HepG2 (cell line): ENCODE data around the gene TRA2B. TPM values are rescaled to one million over a fixed set of nuclear protein-coding genes. Genes with fewer than 3 reads are reported as not detected.
A peak's percentile ranks its signal among the peaks of the same experiment; 100 is the strongest.

Experiments used
- ARNT2 ChIP-seq: sonication (generic); formaldehyde crosslinking; IDR thresholded peaks from 2 replicates; pipeline ENCODE4 v1.8.0; 2022; ENCODE audit warnings: mild to moderate bottlenecking, low read depth, missing genetic modification reagents, moderate library complexity
- ATAD3A ChIP-seq: sonication (generic); formaldehyde crosslinking; IDR thresholded peaks from 2 replicates; pipeline ENCODE4 v1.4.0; 2020; ENCODE audit warnings: missing genetic modification reagents
- ATF7 ChIP-seq, 2 experiments: fragments of 450-650 bp in 1 of 2; sonication (generic) in 1 of 2; formaldehyde crosslinking in 1 of 2; IDR thresholded peaks; 2 replicates each; pipeline versions ENCODE4 v1.4.0 to v1.6.1; 2016 to 2020; ENCODE audit warnings: antibody characterized with exemption in 1 of 2, mild to moderate bottlenecking in 1 of 2, missing genetic modification reagents in 1 of 2
- CREM ChIP-seq, 2 experiments: sonication (generic) in 1 of 2; formaldehyde crosslinking in 1 of 2; IDR thresholded peaks; 2 replicates each; pipeline versions ENCODE4 v1.4.0 to v1.6.1; 2016 to 2020; ENCODE audit warnings: antibody characterized with exemption in 1 of 2, mild to moderate bottlenecking in 1 of 2, missing genetic modification reagents in 1 of 2
- CSRNP1 ChIP-seq: sonication (generic); formaldehyde crosslinking; IDR thresholded peaks from 2 replicates; pipeline ENCODE4 v1.8.1; 2023; ENCODE audit warnings: mild to moderate bottlenecking, missing genetic modification reagents
- FOXA3 ChIP-seq: IDR thresholded peaks from 2 replicates; pipeline ENCODE4 v1.6.1; 2016; ENCODE audit warnings: missing genetic modification reagents, missing compliant biosample characterization
- HDAC2 ChIP-seq: sonication (generic); formaldehyde crosslinking; IDR thresholded peaks from 2 replicates; pipeline ENCODE4 v1.4.0; 2020; ENCODE audit warnings: missing genetic modification reagents
- HIC2 ChIP-seq: sonication (generic); formaldehyde crosslinking; IDR thresholded peaks from 2 replicates; pipeline ENCODE4 v1.9.0; 2022; ENCODE audit warnings: low read depth, missing genetic modification reagents
- HOXA9 ChIP-seq: sonication (generic); formaldehyde crosslinking; IDR thresholded peaks from 2 replicates; pipeline ENCODE4 v1.8.1; 2022; ENCODE audit warnings: missing genetic modification reagents, mild to moderate bottlenecking, moderate library complexity, borderline replicate concordance
- ISL2 ChIP-seq: sonication (generic); formaldehyde crosslinking; IDR thresholded peaks from 2 replicates; pipeline ENCODE4 v1.5.0; 2020; ENCODE audit warnings: missing genetic modification reagents
- JDP2 ChIP-seq: sonication (generic); formaldehyde crosslinking; IDR thresholded peaks from 2 replicates; pipeline ENCODE4 v1.8.1; 2022; ENCODE audit warnings: missing genetic modification reagents, borderline replicate concordance
- REL ChIP-seq: sonication (generic); formaldehyde crosslinking; conservative IDR thresholded peaks from 2 replicates; pipeline ENCODE4 v1.8.0; 2022; ENCODE audit warnings: mild to moderate bottlenecking, missing genetic modification reagents, moderate library complexity
- SRSF1 ChIP-seq: fragments of 200-400 bp; formaldehyde crosslinking; optimal IDR thresholded peaks from 2 replicates; pipeline ENCODE3; 2017; ENCODE audit warnings: mild to moderate bottlenecking, low read depth, low read length, moderate library complexity
- TAF15 ChIP-seq: fragments of 200-400 bp; formaldehyde crosslinking; IDR thresholded peaks from one replicate; pipeline ENCODE4 v1.6.1; 2018; ENCODE audit warnings: mild to moderate bottlenecking, low read depth, low read length; ENCODE audit not compliant: poor library complexity, severe bottlenecking
- ZBTB3 ChIP-seq: sonication (generic); formaldehyde crosslinking; IDR thresholded peaks from 2 replicates; pipeline ENCODE4 v1.4.0; 2020; ENCODE audit warnings: low read depth, mild to moderate bottlenecking, moderate library complexity, missing genetic modification reagents, borderline replicate concordance
- ZNF431 ChIP-seq: sonication (generic); formaldehyde crosslinking; IDR thresholded peaks from 2 replicates; pipeline ENCODE4 v1.9.0; 2022; ENCODE audit warnings: missing genetic modification reagents, low read depth, mild to moderate bottlenecking, borderline replicate concordance
- ZNF580 ChIP-seq: IDR thresholded peaks from 2 replicates; pipeline ENCODE4 v1.6.1; 2016; ENCODE audit warnings: low read depth, borderline replicate concordance
- ZNF619 ChIP-seq: sonication (generic); formaldehyde crosslinking; IDR thresholded peaks from 2 replicates; pipeline ENCODE4 v1.4.0; 2020; ENCODE audit warnings: mild to moderate bottlenecking, missing genetic modification reagents
- ZNF878 ChIP-seq: sonication (generic); formaldehyde crosslinking; IDR thresholded peaks from 2 replicates; pipeline ENCODE4 v1.8.1; 2023; ENCODE audit warnings: mild to moderate bottlenecking, missing genetic modification reagents, moderate library complexity
- polyA plus RNA-seq, 8 experiments: library from polyadenylated mRNA; depleted of rRNA in 3 of 8; stranded (reverse) in 7 of 8; unstranded in 1 of 8; fragments of >200 nt; fragmentation: Illumina TruSeq in 4 of 8; extraction: Trizol in 4 of 8; gene quantifications; 2 replicates each; pipeline versions ENCODE4 v1.2.1 to v1.2.3, GENCODE V29; 2011 to 2016; ENCODE audit warnings: low read depth in 4 of 8, missing spikeins in 1 of 8, mixed read lengths in 1 of 8; ENCODE audit not compliant: insufficient read depth in 1 of 8
- total RNA-seq, 5 experiments: library from RNA; depleted of rRNA; stranded (reverse); fragments of >200 nt; fragmentation: Illumina TruSeq; extraction: Trizol; gene quantifications; 2 replicates each; pipeline ENCODE4 v1.2.3, GENCODE V29; 2016; ENCODE audit warnings: low read depth in 1 of 5
- TF ChIP-seq, protein P1 (sequence below): sonication (generic); formaldehyde crosslinking; IDR thresholded peaks from 2 replicates; pipeline ENCODE4 v1.8.1; 2023; ENCODE audit warnings: missing genetic modification reagents, mild to moderate bottlenecking, borderline replicate concordance
- TF ChIP-seq, protein P2 (sequence below): sonication (generic); formaldehyde crosslinking; IDR thresholded peaks from 2 replicates; pipeline ENCODE4 v1.8.1; 2022; ENCODE audit warnings: low read depth, mild to moderate bottlenecking, missing genetic modification reagents

The TRA2B gene
- total and polyA plus RNA-seq, 2 of the 13 experiments (the other 11 are each of a cell fraction or from before 2014, with no cell fraction given), result 105 to 241 TPM

DNA sequence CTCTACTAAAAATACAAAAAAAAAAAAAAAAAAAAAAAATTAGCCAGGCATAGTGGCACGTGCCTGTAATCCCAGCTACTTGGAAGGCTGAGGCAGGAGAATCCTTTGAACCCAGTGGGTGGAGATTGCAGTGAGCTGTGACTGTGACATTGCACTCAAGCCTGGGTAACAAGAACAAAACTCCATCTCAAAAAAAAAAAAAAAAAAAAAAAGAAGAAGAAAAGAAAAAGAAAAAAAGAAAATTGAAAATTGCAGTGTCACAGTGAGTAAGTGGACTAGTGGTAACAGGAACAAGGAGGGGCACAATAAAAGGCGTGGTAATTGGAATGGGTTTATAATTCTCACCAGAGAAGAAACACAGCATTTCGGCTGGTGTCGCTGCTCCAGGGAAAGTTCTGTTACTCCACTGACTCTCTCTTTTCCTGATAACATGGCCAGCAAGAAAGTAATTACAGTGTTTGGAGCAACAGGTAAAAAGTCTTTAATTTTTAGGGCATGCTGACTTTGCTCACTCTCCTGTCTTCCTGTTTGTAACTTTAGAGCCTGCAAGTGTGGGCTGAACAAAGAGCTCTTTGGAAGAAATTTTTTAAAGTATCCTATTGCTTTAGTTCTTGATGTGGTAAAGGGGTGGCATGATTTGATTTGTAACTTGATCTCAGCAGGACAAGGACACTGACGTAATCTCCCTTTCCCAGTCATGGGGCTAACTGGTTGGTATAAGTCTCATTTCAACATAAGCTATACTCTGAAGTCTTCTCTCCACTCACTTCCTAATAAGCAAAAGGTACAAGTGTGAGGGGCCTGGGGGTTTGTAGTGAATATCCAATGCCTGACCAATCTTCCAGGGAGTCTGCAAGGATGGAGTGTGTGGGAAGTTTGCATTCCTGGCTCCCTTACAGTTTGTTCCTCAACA is 22.1 kb upstream of the TRA2B start (continued):
- TF ChIP-seq ZNF619, result no peak
- 0 out of 2 replicates have a peak, but pooled peaks have one; percentile 7 for TF ChIP-seq HIC2 (CRISPR knock-in tag)
- TF ChIP-seq FOXA3 (CRISPR knock-in tag), result no peak
- TF ChIP-seq HDAC2 (CRISPR knock-in tag), result peak; percentile 12; the same call in 1 of the 2 replicates
- no peak for TF ChIP-seq TAF15
- TF ChIP-seq ATF7 (IDR thresholded peaks at IDR 0.05), result peak; percentile 82
- no peak for TF ChIP-seq ATF7 (CRISPR knock-in tag; IDR thresholded peaks at IDR 0.05)
- TF ChIP-seq ARNT2 (CRISPR knock-in tag), result no peak
- no peak for TF ChIP-seq ZNF580
- no peak for TF ChIP-seq CSRNP1
- no peak for TF ChIP-seq HOXA9 (CRISPR knock-in tag)
- TF ChIP-seq ZNF431 (CRISPR knock-in tag), result no peak
- TF ChIP-seq REL (CRISPR knock-in tag), result no peak
- no peak for TF ChIP-seq JDP2
- TF ChIP-seq, protein P1, sequence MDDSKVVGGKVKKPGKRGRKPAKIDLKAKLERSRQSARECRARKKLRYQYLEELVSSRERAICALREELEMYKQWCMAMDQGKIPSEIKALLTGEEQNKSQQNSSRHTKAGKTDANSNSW, result no peak
- TF ChIP-seq ZBTB3 (CRISPR knock-in tag), result no peak
- no peak for TF ChIP-seq SRSF1
- no peak for TF ChIP-seq ATAD3A (CRISPR knock-in tag)
- TF ChIP-seq, protein P2, sequence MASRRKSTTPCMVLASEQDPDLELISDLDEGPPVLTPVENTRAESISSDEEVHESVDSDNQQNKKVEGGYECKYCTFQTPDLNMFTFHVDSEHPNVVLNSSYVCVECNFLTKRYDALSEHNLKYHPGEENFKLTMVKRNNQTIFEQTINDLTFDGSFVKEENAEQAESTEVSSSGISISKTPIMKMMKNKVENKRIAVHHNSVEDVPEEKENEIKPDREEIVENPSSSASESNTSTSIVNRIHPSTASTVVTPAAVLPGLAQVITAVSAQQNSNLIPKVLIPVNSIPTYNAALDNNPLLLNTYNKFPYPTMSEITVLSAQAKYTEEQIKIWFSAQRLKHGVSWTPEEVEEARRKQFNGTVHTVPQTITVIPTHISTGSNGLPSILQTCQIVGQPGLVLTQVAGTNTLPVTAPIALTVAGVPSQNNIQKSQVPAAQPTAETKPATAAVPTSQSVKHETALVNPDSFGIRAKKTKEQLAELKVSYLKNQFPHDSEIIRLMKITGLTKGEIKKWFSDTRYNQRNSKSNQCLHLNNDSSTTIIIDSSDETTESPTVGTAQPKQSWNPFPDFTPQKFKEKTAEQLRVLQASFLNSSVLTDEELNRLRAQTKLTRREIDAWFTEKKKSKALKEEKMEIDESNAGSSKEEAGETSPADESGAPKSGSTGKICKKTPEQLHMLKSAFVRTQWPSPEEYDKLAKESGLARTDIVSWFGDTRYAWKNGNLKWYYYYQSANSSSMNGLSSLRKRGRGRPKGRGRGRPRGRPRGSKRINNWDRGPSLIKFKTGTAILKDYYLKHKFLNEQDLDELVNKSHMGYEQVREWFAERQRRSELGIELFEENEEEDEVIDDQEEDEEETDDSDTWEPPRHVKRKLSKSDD, result no peak
- peak; percentile 52; the same call in 1 of the 2 replicates for TF ChIP-seq ZNF878 (CRISPR knock-in tag)
- TF ChIP-seq ISL2 (CRISPR knock-in tag), result no peak
- TF ChIP-seq CREM (IDR thresholded peaks at IDR 0.05), result 0 out of 2 replicates have a peak, but pooled peaks have one; percentile 21
- no peak for TF ChIP-seq CREM (CRISPR knock-in tag; IDR thresholded peaks at IDR 0.05)
